ENCODE measurements around the gene FKBP14. TPM values are rescaled to one million over a fixed set of nuclear protein-coding genes. Genes with fewer than 3 reads are reported as not detected.
A peak's percentile ranks its signal among the peaks of the same experiment; 100 is the strongest.

The FKBP14 gene
- total RNA-seq, 1 donor from 2014 or later: 11.7 TPM

DNA sequence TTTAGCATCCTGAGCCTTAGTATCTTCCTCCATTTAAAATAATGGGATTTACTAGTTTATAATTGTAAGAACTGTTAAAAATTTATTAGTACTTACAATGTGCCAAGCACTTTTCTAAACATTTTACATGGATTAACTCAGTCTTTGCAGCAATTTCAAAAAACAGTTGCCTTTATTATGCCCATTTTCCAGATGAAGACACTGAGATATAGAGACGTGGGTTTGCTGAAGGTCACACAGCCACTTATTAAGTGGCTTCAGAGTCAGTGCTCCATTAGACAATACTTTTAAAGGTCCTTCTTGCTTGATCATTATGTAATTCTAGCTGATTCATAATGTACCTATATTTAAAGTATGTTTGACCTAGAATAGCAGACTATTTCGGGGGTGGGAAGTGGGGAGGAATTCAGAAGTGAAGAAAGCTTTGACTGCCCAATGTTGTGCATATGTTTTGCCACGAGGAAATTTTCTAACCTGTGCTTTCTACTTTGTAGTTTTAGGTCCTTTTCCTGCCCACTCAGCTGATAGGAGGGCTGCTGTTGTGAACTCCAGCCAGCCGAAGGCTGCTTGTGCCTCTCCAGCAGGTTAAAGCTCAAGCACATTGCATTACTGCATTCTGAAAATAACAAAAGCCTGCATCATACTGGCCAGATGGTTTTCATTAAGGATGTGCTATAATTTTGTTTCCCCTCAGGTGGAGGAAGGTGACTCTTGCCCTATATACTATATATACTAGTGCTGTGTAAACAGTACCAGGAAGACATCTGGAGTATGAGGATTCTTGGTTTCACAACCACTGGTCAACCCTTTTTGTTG, 6.0 kb upstream of the FKBP14 start:
- intact Hi-C loops (cut with DNase I): no loop called here
- ATAC-seq (no peak), DNase-seq (no peak)
- no peak for TF ChIP-seq CTCF (IDR thresholded peaks at IDR 0.05)
- Histone ChIP-seq H3K36me3 (no peaks in the 10 kb centered on the region), H3K27me3 (ENCODE audit: low read depth) (no peaks in the 10 kb centered on the region), H3K9me3 (no peaks in the 10 kb centered on the region), H3K27ac (no peak overlapping the region), H3K4me3 (no peak overlapping the region), H3K4me1 (peaks cover 28% of the 10 kb centered on the region)

DNA sequence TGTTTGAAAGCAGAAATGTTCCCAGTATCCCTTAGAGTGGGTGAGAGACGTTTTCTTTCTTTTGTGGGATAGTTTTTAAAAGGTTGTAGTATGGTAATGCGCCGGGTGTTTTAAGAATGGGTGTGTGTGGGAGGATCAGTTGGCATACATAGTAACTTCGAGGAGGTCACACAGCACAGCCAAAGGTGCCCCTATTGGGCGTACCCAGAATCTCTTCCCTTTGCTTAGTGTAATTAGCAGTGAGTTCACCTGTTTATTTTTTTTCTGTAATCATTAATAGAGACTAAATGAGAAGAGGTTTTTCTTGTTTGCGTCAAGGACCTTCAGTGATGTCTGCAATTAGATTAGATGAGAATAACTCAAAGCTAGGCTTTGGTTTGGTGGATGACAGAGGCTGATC, 3.2 kb upstream of the FKBP14 start:
- ATAC-seq: no peak
- intact Hi-C loops (cut with DNase I): no loop called here
- H3K27ac ChIP-seq: no peak overlapping the region

GRCh38 chr7:30028749-30029635, 2.5 kb upstream of the FKBP14 start:
- no peaks in the 10 kb centered on the region for H3K27me3 ChIP-seq (ENCODE audit: low read depth)
- peaks cover 50% of the 10 kb centered on the region for H3K4me1 ChIP-seq
- H3K27ac ChIP-seq: peak overlapping the region; percentile 82
- no peak for DNase-seq
- no peaks in the 10 kb centered on the region for H3K36me3 ChIP-seq
- TF ChIP-seq CTCF (IDR thresholded peaks at IDR 0.05): no peak
- ATAC-seq: no peak
- H3K9me3 ChIP-seq: no peaks in the 10 kb centered on the region
- H3K4me3 ChIP-seq: peak overlapping the region; percentile 95
- intact Hi-C loops (cut with DNase I): no loop called here

More for the DNA sequence above, 3.2 kb upstream of the FKBP14 start:
- H3K4me3 ChIP-seq: peak overlapping the region; percentile 95
- TF ChIP-seq CTCF (IDR thresholded peaks at IDR 0.05): no peak
- no peaks in the 10 kb centered on the region for H3K9me3 ChIP-seq
- no peak for DNase-seq
- H3K4me1 ChIP-seq: peaks cover 43% of the 10 kb centered on the region
- H3K27me3 ChIP-seq (ENCODE audit: low read depth): no peaks in the 10 kb centered on the region
- no peaks in the 10 kb centered on the region for H3K36me3 ChIP-seq

DNA sequence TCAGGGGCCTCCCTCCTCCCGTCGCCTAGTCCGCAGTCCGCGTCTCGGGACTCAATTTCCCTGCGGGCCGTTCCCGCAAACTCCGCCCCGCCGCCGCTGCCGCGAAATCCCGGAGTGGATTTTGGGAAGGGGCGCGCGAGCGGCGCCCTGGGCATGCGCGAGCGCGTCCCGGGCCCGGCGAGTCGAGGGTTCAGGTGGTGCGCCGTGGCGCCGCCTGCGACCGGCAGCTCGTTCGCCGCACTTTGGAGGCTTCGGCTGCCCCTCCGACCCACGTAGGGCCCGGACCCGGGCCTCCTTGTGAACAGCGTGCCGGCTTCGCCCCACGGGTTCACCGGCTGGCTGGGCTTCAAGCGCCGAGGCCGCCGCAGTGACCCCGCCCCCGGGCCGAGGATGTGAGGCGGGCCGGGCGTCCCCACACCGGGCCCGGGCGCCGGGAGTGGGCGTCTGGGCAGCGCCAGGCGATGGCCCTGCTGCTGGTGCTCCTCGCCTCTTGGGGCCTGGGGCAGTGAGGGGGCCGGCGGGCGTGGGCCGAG, 1.8 kb upstream of the FKBP14 start, which contains the start of gene PLEKHA8:
Gene PLEKHA8, plus strand, starts transcription at position 197 of the 533 bp plus-strand sequence. CDS start 351 bp downstream, outside the sequence.
- Histone ChIP-seq H3K27me3 (ENCODE audit: low read depth) (no peaks in the 10 kb centered on the region), H3K36me3 (no peaks in the 10 kb centered on the region), H3K9me3 (no peaks in the 10 kb centered on the region), H3K27ac (peak within 1 kb of the TSS; percentile 82), H3K4me1 (peaks cover 50% of the 10 kb centered on the region), H3K4me3 (peak within 1 kb of the TSS; percentile 95)
- peak; percentile 86 to 91 for ATAC-seq
- no peak for TF ChIP-seq CTCF (IDR thresholded peaks at IDR 0.05)
- intact Hi-C loops (cut with DNase I): no loop called here
- DNase-seq: peak; percentile 90

DNA sequence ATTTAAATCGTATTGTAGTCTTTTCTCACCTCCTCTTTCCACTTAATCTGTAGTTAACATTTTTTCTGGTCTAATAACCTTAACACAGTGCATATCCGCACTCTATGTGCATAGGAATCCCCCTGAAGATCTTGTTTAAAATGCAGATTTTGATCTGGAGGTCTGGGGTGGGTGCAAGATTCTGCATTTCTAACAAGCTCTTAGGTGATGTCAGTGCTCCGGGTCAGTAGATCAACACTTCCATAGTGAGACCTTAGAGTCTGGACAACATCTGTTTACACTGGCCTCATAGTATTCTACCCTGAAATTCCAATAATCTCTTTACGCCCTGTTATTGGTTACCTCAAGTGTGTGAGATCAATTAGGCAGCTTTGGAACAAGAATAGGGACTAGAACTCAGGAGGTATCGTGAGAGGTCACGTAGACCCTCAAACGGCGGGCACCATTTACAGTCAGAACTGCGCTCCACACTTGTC, 1.3 kb upstream of the FKBP14 start:
- Histone ChIP-seq H3K9me3 (no peaks in the 10 kb centered on the region), H3K4me1 (peaks cover 48% of the 10 kb centered on the region), H3K27ac (peak overlapping the region; percentile 82), H3K4me3 (peak overlapping the region; percentile 95), H3K27me3 (ENCODE audit: low read depth) (no peaks in the 10 kb centered on the region), H3K36me3 (no peaks in the 10 kb centered on the region)
- DNase-seq: no peak
- intact Hi-C loops (cut with DNase I): no loop called here
- TF ChIP-seq CTCF (IDR thresholded peaks at IDR 0.05): no peak
- ATAC-seq: peak; percentile 0

Measured in lower lobe of right lung (tissue), 2 donors.